ENCODE data around the gene ZNF319.
A peak's percentile ranks its signal among the peaks of the same experiment; 100 is the strongest.

GRCh38 chr16:57994778-57995177 lies 5.7 kb downstream of the ZNF319 start:
- TF ChIP-seq EGR1 (IDR thresholded peaks at IDR 0.05; ENCODE audit: low read depth in 2 of 2) (no peak), CTCF (IDR thresholded peaks at IDR 0.05; ENCODE audit: low read depth, low read length, missing input control) (peak; percentile 30), RXRA (IDR thresholded peaks at IDR 0.05) (no peak)
